Measurements from ENCODE around the gene C22orf23. TPM values are rescaled to one million over a fixed set of nuclear protein-coding genes. Genes with fewer than 3 reads are reported as not detected.
A peak's percentile ranks its signal among the peaks of the same experiment; 100 is the strongest.
"Not testable (repeated sequence)": the region's sequence is repeated elsewhere in the genome, so short reads cannot be mapped to it uniquely, and the experiment has no call there.

C22orf23 gene
- total RNA-seq, 4 donors from 2014 or later, result 0.56 TPM; not detected in 3

DNA sequence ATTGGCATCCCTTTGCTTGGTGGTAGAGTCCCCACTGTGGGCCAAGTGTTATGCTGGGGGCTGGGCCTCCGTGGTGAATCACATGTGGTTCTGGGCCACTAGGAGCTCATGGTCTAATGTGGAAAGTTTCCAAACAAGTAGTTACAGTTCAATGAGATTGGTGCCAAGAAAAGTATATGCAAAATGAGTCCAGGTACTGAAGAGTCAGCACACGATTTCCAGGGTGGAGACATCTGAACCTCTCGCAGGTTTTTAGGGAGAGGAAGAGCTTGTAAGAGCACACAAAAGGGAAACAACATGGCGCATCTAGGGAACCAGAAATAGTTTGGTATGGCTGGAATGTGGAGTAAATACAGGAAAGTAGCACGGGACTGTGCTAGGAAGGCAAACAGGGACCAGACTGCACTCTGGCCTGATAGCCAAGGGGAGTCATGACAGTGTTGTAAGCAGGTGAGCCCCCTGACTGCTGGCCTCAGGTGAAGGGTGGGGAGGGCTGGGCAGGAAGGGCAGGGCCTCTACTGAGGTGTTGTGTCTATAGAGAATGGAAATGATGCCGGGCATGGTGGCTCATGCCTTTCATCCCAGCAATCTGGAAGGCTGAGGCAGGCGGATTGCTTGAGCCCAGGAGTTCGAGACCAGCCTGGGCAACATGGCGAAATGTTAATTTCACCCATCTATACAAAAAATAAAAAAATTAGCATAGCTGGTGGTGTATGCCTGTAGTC is 12.7 kb upstream of the C22orf23 start:
- ATAC-seq (ENCODE audit: low FRiP score) (no peak), DNase-seq (ENCODE audit: low spot score) (no peak)
- TF ChIP-seq CTCF (IDR thresholded peaks at IDR 0.05), result no peak

- no peak for DNase-seq (ENCODE audit: low spot score)
- no peak for TF ChIP-seq CTCF (IDR thresholded peaks at IDR 0.05)
- no peak for ATAC-seq (ENCODE audit: low FRiP score)
Measured at GRCh38 chr22:37961062-37961461, 7.7 kb upstream of the C22orf23 start.

- TF ChIP-seq CTCF (IDR thresholded peaks at IDR 0.05), result no peak
- ATAC-seq (ENCODE audit: low FRiP score), result no peak
- no peak for DNase-seq (ENCODE audit: low spot score)
Measured at GRCh38 chr22:37959231-37959825, 5.9 kb upstream of the C22orf23 start.

DNA sequence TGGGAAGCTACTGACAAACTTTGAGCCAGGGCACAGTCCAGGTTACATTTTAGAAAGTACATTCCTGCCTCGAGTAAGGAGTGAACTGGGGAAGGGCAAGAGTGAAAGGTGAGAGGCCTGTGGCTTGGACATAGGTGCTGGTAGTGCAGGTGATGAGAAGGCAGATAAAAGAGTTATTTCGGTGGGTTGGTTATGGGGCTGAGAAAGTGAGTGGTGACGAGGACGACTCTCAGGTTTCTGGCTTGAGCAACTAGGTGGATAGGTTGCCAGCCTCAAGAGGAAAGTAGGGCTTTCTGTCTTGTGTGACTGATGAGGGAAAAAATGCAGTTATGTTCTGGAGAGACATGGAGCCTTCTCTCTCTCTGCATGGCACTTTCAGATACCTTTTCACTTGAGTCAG is 3.8 kb upstream of the C22orf23 start:
- DNase-seq (ENCODE audit: low spot score), result no peak
- ATAC-seq (ENCODE audit: low FRiP score), result no peak
- TF ChIP-seq CTCF (IDR thresholded peaks at IDR 0.05), result no peak

- ATAC-seq (ENCODE audit: low FRiP score); DNase-seq (ENCODE audit: low spot score): not testable (repeated sequence)
Measured at GRCh38 chr22:37955825-37956397, 2.5 kb upstream of the C22orf23 start.

DNA sequence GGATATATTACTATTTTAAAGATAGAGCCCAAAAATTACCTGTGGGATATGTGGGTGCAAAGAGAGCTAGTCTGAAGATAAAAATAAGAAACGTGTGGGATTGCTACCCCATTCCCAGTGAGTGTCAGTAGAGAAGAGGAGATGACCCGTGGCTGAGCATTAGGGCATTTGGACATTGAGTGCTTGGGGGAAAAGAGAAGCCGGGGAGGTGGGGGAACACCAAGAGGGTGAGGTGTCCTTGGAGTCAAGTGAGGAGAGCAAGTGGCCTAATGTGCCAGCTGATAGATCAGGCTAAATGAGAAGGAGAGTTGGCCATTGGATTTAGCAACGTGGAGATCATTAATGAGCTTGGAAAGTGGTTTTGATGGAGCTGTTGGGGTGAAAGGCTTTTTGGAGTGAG is 1.3 kb upstream of the C22orf23 start:
- no peak for TF ChIP-seq CTCF (IDR thresholded peaks at IDR 0.05)
- ATAC-seq (ENCODE audit: low FRiP score) (no peak), DNase-seq (ENCODE audit: low spot score) (no peak)

GRCh38 chr22:37953062-37953436 is 352 bp downstream of the C22orf23 start:
- ATAC-seq (ENCODE audit: low FRiP score) (peak; percentile 44), DNase-seq (ENCODE audit: low spot score) (no peak)
- TF ChIP-seq CTCF (IDR thresholded peaks at IDR 0.05), result no peak

DNA sequence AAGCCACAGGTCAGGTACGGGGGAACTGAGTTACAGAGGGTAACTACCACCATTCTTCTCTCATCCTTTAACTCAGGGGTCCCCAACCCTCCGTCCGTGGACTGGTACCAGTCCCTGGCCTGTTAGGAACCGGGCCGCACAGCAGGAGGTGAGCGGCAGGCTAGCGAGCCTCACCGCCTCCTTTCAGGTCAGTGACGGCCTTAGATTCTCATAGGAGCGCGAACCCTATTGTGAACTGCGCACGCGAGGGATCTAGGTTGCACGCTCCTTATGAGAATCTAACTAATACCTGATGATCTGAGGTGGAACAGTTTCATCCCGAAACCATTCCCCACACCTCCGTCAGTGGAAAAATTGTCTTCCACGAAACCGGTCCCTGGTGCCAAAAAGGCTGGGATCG is 772 bp downstream of the C22orf23 start:
- not testable (repeated sequence) for DNase-seq (ENCODE audit: low spot score)
- peak; percentile 30 for ATAC-seq (ENCODE audit: low FRiP score)
